DND-41 (cell line): ENCODE results near the gene HBE1.

Source experiments
- ATAC-seq: fragments of 200-7000 bp; cut with Tn5 transposase; 3 replicates; pipeline ENCODE4 v1.9.1; 2021; ENCODE audit warnings: low read depth; ENCODE audit not compliant: insufficient read depth
- DNase-seq: peaks from one replicate; pipeline ENCODE4 v3.0.0-alpha.2; 2020
- H2AFZ ChIP-seq: 2 replicates; pipeline ENCODE4 v1.6.0; 2012; ENCODE audit warnings: low read depth, low read length
- H3K27ac ChIP-seq: 2 replicates; pipeline ENCODE4 v1.5.1; 2012; ENCODE audit warnings: low read length, inconsistent platforms
- H3K27me3 ChIP-seq: fragments of 200-600 bp; sonication (generic); 2 replicates; pipeline ENCODE4 v1.6.0; 2012; ENCODE audit warnings: low read length, mild to moderate bottlenecking, inconsistent platforms; ENCODE audit not compliant: insufficient read depth, poor library complexity
- H3K36me3 ChIP-seq: 2 replicates; pipeline ENCODE4 v1.5.1; 2012; ENCODE audit warnings: low read length, inconsistent platforms; ENCODE audit not compliant: insufficient read depth
- H3K4me1 ChIP-seq: 2 replicates; pipeline ENCODE4 v1.5.1; 2012; ENCODE audit warnings: mild to moderate bottlenecking, low read length; ENCODE audit not compliant: insufficient read depth
- H3K4me2 ChIP-seq: 2 replicates; pipeline ENCODE4 v1.6.0; 2012; ENCODE audit warnings: mild to moderate bottlenecking, moderate library complexity, low read length, inconsistent platforms; ENCODE audit not compliant: insufficient read depth
- H3K4me3 ChIP-seq, 2 experiments: fragments of 200-600 bp in 1 of 2; shearing (Covaris generic) in 1 of 2; 2 replicates each; pipeline ENCODE4 v1.5.1; 2012 to 2016; ENCODE audit warnings: inconsistent platforms in 2 of 2, low read length in 2 of 2, mild to moderate bottlenecking in 2 of 2, low read depth in 1 of 2, moderate library complexity in 1 of 2
- H3K79me2 ChIP-seq: 2 replicates; pipeline ENCODE4 v1.6.0; 2012; ENCODE audit warnings: low read length, inconsistent platforms; ENCODE audit not compliant: insufficient read depth
- H3K9ac ChIP-seq: 2 replicates; pipeline ENCODE4 v1.6.0; 2012; ENCODE audit warnings: low read depth, mild to moderate bottlenecking, inconsistent platforms, low read length, moderate library complexity
- H3K9me3 ChIP-seq: 2 replicates; pipeline ENCODE4 v1.5.1; 2012; ENCODE audit warnings: low read length, moderate library complexity, mild to moderate bottlenecking, inconsistent platforms; ENCODE audit not compliant: insufficient read depth, severe bottlenecking
- H4K20me1 ChIP-seq: 2 replicates; pipeline ENCODE4 v1.6.0; 2012; ENCODE audit warnings: low read length; ENCODE audit not compliant: insufficient read depth
- EZH2 ChIP-seq: IDR thresholded peaks from 3 replicates; pipeline ENCODE4 v1.6.1; 2012; ENCODE audit warnings: borderline replicate concordance, low read depth, mild to moderate bottlenecking, moderate library complexity, low read length, inconsistent platforms; ENCODE audit not compliant: severe bottlenecking
- TF ChIP-seq, protein P1 (sequence below): IDR thresholded peaks from 2 replicates; pipeline ENCODE4 v1.5.1; 2012; ENCODE audit warnings: borderline replicate concordance, low read length, moderate library complexity, mild to moderate bottlenecking; ENCODE audit not compliant: poor library complexity, severe bottlenecking; ENCODE audit errors: extremely low read depth

HBE1 gene

DNA sequence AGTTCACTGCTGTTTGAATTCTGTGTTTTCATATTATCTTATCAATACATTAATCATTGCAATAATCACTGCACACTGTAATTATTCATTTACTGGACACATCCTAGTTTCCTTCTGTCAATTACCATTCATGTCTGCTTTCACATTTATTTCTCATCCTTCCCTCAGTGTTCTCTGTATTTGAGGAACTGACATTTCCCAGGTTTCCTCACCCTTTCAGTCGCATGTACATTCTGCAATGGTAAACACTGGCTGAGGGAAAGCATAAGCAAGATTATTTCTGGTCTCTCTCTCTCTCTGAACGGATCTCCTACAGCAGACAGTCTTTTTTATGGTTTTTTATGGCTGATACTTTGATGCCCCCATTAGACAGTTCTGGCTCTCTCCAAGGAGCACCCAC, 31.3 kb downstream of the HBE1 start:
- TF ChIP-seq, protein P1, sequence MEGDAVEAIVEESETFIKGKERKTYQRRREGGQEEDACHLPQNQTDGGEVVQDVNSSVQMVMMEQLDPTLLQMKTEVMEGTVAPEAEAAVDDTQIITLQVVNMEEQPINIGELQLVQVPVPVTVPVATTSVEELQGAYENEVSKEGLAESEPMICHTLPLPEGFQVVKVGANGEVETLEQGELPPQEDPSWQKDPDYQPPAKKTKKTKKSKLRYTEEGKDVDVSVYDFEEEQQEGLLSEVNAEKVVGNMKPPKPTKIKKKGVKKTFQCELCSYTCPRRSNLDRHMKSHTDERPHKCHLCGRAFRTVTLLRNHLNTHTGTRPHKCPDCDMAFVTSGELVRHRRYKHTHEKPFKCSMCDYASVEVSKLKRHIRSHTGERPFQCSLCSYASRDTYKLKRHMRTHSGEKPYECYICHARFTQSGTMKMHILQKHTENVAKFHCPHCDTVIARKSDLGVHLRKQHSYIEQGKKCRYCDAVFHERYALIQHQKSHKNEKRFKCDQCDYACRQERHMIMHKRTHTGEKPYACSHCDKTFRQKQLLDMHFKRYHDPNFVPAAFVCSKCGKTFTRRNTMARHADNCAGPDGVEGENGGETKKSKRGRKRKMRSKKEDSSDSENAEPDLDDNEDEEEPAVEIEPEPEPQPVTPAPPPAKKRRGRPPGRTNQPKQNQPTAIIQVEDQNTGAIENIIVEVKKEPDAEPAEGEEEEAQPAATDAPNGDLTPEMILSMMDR: no peak
- no peak for TF ChIP-seq EZH2
- Histone ChIP-seq H4K20me1 (no peaks in the 10 kb centered on the region), H3K79me2 (no peaks in the 10 kb centered on the region), H3K27me3 (peaks cover 14% of the 10 kb centered on the region), H3K9ac (no peak overlapping the region), H3K9me3 (no peaks in the 10 kb centered on the region), H3K4me2 (no peak overlapping the region), H3K4me3 (no peak overlapping the region), H3K36me3 (no peaks in the 10 kb centered on the region), H3K27ac (no peak overlapping the region), H2AFZ (no peak overlapping the region), H3K4me1 (no peaks in the 10 kb centered on the region)
- no peak for ATAC-seq
- no peak for DNase-seq

DNA sequence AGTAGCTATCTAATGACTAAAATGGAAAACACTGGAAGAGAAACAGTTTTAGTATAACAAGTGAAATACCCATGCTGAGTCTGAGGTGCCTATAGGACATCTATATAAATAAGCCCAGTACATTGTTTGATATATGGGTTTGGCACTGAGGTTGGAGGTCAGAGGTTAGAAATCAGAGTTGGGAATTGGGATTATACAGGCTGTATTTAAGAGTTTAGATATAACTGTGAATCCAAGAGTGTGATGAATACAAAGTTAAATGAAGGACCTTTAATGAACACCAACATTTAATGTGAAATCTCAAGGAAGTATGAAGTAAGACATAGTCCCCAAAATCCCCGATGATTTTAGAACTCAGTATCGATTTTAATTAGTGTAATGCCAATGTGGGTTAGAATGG, 32.3 kb downstream of the HBE1 start:
- Histone ChIP-seq H3K36me3 (no peaks in the 10 kb centered on the region), H3K4me3 (no peak overlapping the region), H3K79me2 (no peaks in the 10 kb centered on the region), H3K4me2 (no peak overlapping the region), H2AFZ (no peak overlapping the region), H3K4me1 (no peaks in the 10 kb centered on the region), H3K27ac (no peak overlapping the region), H4K20me1 (no peaks in the 10 kb centered on the region), H3K27me3 (peaks cover 10% of the 10 kb centered on the region), H3K9me3 (no peaks in the 10 kb centered on the region), H3K9ac (no peak overlapping the region)
- ATAC-seq (no peak), DNase-seq (no peak)
- TF ChIP-seq, protein P1: no peak
- no peak for TF ChIP-seq EZH2

DNA sequence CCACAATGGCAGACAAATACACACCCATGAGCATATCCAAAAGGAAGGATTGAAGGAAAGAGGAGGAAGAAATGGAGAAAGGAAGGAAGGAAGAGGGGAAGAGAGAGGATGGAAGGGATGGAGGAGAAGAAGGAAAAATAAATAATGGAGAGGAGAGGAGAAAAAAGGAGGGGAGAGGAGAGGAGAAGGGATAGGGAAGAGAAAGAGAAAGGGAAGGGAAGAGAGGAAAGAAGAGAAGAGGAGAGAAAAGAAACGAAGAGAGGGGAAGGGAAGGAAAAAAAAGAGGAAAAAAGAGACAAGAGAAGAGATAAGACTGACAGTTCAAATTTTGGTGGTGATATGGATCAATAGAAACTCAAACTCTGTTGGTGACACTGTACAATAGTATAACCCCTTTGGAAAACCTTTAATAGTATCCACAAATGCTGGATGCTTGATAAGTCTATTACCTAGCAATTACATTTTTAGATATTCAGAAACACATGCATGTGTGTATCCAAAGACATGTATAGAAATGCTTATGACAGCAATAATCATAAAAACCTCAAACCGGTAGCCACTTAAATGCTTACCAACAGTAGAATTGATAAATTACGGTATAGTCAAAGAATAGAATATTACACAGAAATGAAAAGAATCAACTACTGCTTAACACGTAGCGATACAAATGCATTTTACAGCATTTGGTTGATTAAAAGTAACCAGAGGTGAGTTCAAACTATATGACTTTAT, 34.2 kb downstream of the HBE1 start:
- H3K4me3 ChIP-seq: no peak overlapping the region

More for the DNA sequence above, 34.2 kb downstream of the HBE1 start:
- TF ChIP-seq, protein P1: no peak
- TF ChIP-seq EZH2: no peak
- Histone ChIP-seq H2AFZ (no peak overlapping the region), H3K9ac (no peak overlapping the region), H3K36me3 (no peaks in the 10 kb centered on the region), H4K20me1 (no peaks in the 10 kb centered on the region), H3K27ac (no peak overlapping the region), H3K79me2 (no peaks in the 10 kb centered on the region), H3K9me3 (no peaks in the 10 kb centered on the region), H3K4me2 (no peak overlapping the region), H3K4me1 (no peaks in the 10 kb centered on the region), H3K27me3 (peaks cover 8% of the 10 kb centered on the region)
- ATAC-seq (no peak), DNase-seq (no peak)
